ENCODE data around the gene MTRFR. TPM values are rescaled to one million over a fixed set of nuclear protein-coding genes. Genes with fewer than 3 reads are reported as not detected.

Gene MTRFR
- total RNA-seq, 4 donors from 2014 or later: 7.9 to 13.7 (median 9.2) TPM

DNA sequence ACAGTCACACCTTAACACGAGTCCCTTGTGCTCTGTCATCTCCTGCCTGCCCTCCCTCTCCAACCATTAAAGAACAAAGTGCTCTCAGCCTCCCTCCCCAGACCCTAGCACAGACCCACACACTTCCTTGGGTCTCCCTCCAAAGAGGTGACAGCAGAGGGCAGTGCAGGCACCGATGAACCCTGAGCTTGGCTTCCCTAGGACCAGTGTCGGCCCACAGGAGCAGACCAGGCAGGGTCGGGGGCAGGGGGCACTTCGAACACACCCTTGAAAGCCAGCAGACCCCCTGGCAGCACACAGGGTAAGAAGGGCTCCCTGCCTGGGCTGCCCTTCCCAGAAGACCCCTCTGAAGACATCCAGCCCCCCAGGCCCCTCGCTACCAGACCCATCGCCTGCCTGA lies 31.4 kb downstream of the MTRFR start:
- intact Hi-C loops (cut with DNase I): no loop called here

DNA sequence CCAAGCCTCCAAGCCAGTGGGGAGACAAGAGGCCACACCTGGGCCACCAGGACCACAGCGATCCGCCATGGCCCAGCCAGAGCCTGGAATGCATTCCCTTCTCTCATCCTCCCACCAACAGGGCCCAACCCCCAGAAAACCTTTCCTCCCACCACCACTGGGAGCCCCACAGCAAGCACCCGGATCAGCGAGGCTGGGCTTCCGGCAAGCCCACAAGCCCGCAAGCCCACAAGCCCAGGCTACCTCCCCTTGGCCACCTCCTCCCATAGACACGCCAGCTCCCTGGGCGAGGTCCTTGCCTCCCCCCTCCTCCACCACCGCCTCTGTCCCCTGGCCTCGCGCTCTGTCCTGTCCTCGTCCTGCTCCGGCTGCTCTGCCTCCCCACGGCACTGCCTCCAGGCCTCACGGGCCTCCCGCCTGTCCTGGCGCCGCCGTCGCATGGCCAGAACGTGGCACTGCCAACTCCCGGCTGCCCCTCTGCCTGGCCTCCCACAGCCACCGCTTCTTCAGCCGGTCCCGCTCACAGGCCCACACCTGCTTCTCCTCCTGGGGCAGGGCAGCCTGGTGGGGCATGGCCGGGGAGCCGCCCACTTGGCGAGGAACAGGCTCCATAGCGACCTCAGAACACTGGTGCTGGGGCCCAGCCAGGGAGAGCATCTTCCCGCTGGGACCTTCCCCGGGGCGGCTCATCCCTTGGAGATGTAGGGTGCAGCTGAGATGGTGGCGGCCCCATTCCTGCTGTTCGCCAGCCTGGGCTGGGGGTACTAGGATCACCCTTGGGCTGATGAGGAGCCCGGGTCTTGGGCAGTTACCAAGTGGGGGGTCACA lies 32.8 kb downstream of the MTRFR start:
- H3K27ac ChIP-seq (replicated peaks in 1 of 4): no peak overlapping the region
- whole genome bisulfite sequencing: 80% methylated on average over 21 of the region's 35 CpGs
- peaks cover 22 to 58% (median 51%) of the 10 kb centered on the region in 4 donors for H3K36me3 ChIP-seq
- TF ChIP-seq POLR2A (IDR thresholded peaks at IDR 0.05; ENCODE audit: low read depth): no peak
- TF ChIP-seq, protein P1, sequence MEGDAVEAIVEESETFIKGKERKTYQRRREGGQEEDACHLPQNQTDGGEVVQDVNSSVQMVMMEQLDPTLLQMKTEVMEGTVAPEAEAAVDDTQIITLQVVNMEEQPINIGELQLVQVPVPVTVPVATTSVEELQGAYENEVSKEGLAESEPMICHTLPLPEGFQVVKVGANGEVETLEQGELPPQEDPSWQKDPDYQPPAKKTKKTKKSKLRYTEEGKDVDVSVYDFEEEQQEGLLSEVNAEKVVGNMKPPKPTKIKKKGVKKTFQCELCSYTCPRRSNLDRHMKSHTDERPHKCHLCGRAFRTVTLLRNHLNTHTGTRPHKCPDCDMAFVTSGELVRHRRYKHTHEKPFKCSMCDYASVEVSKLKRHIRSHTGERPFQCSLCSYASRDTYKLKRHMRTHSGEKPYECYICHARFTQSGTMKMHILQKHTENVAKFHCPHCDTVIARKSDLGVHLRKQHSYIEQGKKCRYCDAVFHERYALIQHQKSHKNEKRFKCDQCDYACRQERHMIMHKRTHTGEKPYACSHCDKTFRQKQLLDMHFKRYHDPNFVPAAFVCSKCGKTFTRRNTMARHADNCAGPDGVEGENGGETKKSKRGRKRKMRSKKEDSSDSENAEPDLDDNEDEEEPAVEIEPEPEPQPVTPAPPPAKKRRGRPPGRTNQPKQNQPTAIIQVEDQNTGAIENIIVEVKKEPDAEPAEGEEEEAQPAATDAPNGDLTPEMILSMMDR (IDR thresholded peaks at IDR 0.05): no peak
- no peak for TF ChIP-seq EP300 (IDR thresholded peaks at IDR 0.05)
- TF ChIP-seq POLR2AphosphoS5 (IDR thresholded peaks at IDR 0.05): no peak
- H3K4me3 ChIP-seq: no peak overlapping the region
- no peak for DNase-seq (ENCODE audit: extremely low spot score)
- peaks cover 24 to 36% (median 35%) of the 10 kb centered on the region in 4 donors for H3K4me1 ChIP-seq
- H3K9me3 ChIP-seq: no peaks in the 10 kb centered on the region
- intact Hi-C loops (cut with DNase I): no loop called here
- no peaks in the 10 kb centered on the region for H3K27me3 ChIP-seq

More for the DNA sequence above, 31.4 kb downstream of the MTRFR start:
- Histone ChIP-seq H3K4me3 (no peak overlapping the region), H3K27me3 (no peaks in the 10 kb centered on the region), H3K27ac (replicated peaks in 1 of 4) (no peak overlapping the region), H3K9me3 (no peaks in the 10 kb centered on the region), H3K4me1 (peaks cover 17 to 25% (median 24%) of the 10 kb centered on the region in 4 donors), H3K36me3 (peaks cover 22 to 71% (median 64%) of the 10 kb centered on the region in 4 donors)
- TF ChIP-seq, protein P1 (IDR thresholded peaks at IDR 0.05): peak in 1 of 3 experiments; percentile 8
- no peak for TF ChIP-seq POLR2AphosphoS5 (IDR thresholded peaks at IDR 0.05)
- DNase-seq (ENCODE audit: extremely low spot score): no peak
- 68% methylated on average over 3 of the region's 7 CpGs for WGBS

DNA sequence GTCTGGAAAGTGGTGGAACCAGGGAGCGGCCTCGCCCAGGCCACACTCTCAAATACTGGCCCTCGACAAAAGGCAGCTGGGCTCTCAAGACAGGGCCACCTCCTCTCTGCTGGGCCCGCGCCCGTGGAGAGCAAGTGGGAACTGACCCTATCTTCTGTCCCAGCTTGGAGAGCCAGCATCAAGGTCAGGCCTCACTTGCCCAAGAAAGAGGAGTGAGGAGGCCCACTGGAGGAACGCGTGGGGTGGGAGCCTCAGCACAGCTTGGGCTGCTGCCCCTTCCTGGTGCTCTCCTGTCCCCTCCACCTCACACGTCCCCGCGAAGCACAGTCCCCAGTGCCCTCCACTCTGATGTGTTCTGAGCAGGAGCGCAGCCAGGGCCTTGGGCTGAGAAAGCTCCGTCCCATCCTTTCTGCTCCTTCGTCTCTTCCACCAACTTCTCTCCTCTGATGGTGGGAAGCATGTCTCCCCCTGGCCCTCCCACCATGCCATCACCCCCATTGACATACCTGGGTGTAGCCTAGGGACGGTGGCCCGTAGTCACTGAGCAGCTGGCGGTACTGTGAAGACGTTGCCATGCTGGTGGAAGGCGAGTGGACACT lies 33.5 kb downstream of the MTRFR start:
- WGBS: 90% methylated on average over 17 of the region's 19 CpGs
- intact Hi-C loops (cut with DNase I): no loop called here
- H3K4me1 ChIP-seq: peaks cover 24 to 36% (median 35%) of the 10 kb centered on the region in 4 donors
- no peaks in the 10 kb centered on the region for H3K9me3 ChIP-seq
- no peak overlapping the region for H3K4me3 ChIP-seq
- H3K27me3 ChIP-seq: no peaks in the 10 kb centered on the region
- no peak for DNase-seq (ENCODE audit: extremely low spot score)
- H3K27ac ChIP-seq (replicated peaks in 1 of 4): no peak overlapping the region
- H3K36me3 ChIP-seq: peaks cover 17 to 50% (median 44%) of the 10 kb centered on the region in 4 donors
- TF ChIP-seq POLR2AphosphoS5 (IDR thresholded peaks at IDR 0.05): no peak
- no peak for TF ChIP-seq POLR2A (IDR thresholded peaks at IDR 0.05; ENCODE audit: low read depth)
- TF ChIP-seq EP300 (IDR thresholded peaks at IDR 0.05): no peak

DNA sequence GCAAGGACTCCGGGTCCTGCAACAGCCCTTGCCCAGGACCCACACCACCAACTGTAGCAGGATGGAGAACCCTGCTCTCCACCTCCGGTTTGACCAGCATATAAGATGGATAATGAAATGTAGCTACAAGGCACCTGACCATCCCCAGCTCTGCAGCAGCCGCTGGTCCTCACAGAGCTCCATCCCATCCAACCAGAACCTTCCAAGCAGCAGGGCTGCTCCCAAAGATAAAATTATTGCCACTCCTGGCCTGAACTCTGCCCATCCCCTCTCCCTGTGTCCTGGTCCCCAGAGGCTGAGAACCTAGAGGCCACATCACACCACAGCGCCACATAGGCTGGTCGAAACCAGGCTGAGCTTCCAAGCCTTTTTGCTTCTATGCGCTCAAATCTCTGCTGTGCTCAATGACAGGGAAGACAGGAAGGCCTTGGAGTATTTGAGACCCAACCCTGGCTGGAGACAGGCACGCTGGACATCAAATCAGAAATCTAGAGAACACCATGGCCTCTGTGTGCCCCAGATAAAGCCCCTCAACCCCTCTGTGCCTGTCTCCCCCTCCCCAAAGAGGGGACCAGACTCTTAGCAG lies 34.2 kb downstream of the MTRFR start:
- Histone ChIP-seq H3K36me3 (peaks cover 12 to 44% (median 39%) of the 10 kb centered on the region in 4 donors), H3K27me3 (no peaks in the 10 kb centered on the region), H3K27ac (replicated peaks in 1 of 4) (peak overlapping the region; percentile 81 to 86 (median 82)), H3K9me3 (no peaks in the 10 kb centered on the region), H3K4me3 (no peak overlapping the region), H3K4me1 (peaks cover 27 to 41% (median 39%) of the 10 kb centered on the region in 4 donors)
- 84% methylated on average over 6 of the region's 7 CpGs for WGBS
- no peak for DNase-seq (ENCODE audit: extremely low spot score)
- TF ChIP-seq, protein P1 (IDR thresholded peaks at IDR 0.05): no peak
- intact Hi-C loops (cut with DNase I): no loop called here

Data from esophagus muscularis mucosa (tissue), 4 donors.